GM23338 (cell line): ENCODE data around the gene MTX3. TPM values are rescaled to one million over a fixed set of nuclear protein-coding genes. Genes with fewer than 3 reads are reported as not detected.

Source experiments
- ATAC-seq: fragments of 200-7000 bp; cut with Tn5 transposase; 3 replicates; pipeline ENCODE4 v1.9.1; 2020
- DNase-seq: peaks from one replicate; pipeline ENCODE4 v3.0.0-alpha.2; 2015; ENCODE audit warnings: low spot score
- H2AFZ ChIP-seq: fragments of 200-600 bp; sonication (generic); 2 replicates; pipeline ENCODE4 v1.8.0; 2016; ENCODE audit warnings: antibody characterized with exemption, mild to moderate bottlenecking, moderate library complexity
- H3F3A ChIP-seq: fragments of 200-600 bp; sonication (generic); replicated peaks from 2 replicates; pipeline ENCODE4 v1.8.0; 2017; ENCODE audit warnings: antibody characterized with exemption, mixed run types, low read depth
- H3K27ac ChIP-seq: fragments of 200-600 bp; sonication (generic); 2 replicates; pipeline ENCODE4 v1.6.1; 2016; ENCODE audit warnings: low read depth
- H3K27me3 ChIP-seq: fragments of 200-600 bp; sonication (generic); 2 replicates; pipeline ENCODE4 v1.8.0; 2016; ENCODE audit warnings: mild to moderate bottlenecking, mixed run types, moderate library complexity; ENCODE audit not compliant: insufficient read depth
- H3K36me3 ChIP-seq: fragments of 200-600 bp; sonication (generic); 2 replicates; pipeline ENCODE4 v1.8.0; 2016; ENCODE audit warnings: mild to moderate bottlenecking; ENCODE audit not compliant: insufficient read depth
- H3K4me1 ChIP-seq: fragments of 200-600 bp; sonication (generic); 2 replicates; pipeline ENCODE4 v1.8.0; 2016; ENCODE audit warnings: mild to moderate bottlenecking, moderate library complexity; ENCODE audit not compliant: insufficient read depth
- H3K4me2 ChIP-seq: fragments of 200-600 bp; sonication (generic); 2 replicates; pipeline ENCODE4 v1.7.1; 2017; ENCODE audit warnings: mixed run types
- H3K4me3 ChIP-seq: fragments of 200-600 bp; sonication (generic); 2 replicates; pipeline ENCODE4 v1.6.1; 2016; ENCODE audit warnings: mixed run types
- H3K79me2 ChIP-seq: fragments of 200-600 bp; sonication (generic); replicated peaks from 2 replicates; pipeline ENCODE4 v1.8.0; 2017; ENCODE audit warnings: mild to moderate bottlenecking; ENCODE audit not compliant: insufficient read depth
- H3K9me2 ChIP-seq: fragments of 200-600 bp; sonication (generic); 2 replicates; pipeline ENCODE4 v1.8.0; 2017; ENCODE audit not compliant: insufficient read depth
- H4K20me1 ChIP-seq: fragments of 200-600 bp; sonication (generic); replicated peaks from 2 replicates; pipeline ENCODE4 v1.8.0; 2017; ENCODE audit warnings: mild to moderate bottlenecking; ENCODE audit not compliant: insufficient read depth
- H3K27ac Mint-ChIP-seq: 2 replicates; pipeline ENCODE4 v1.8.0; 2020; ENCODE audit warnings: inconsistent platforms, mild to moderate bottlenecking, moderate library complexity, mixed read lengths
- H3K27me3 Mint-ChIP-seq: 3 replicates; pipeline ENCODE4 v1.8.0; 2022; ENCODE audit warnings: low read depth, mild to moderate bottlenecking, moderate library complexity, mixed read lengths, inconsistent platforms; ENCODE audit not compliant: insufficient read depth, poor library complexity
- H3K36me3 Mint-ChIP-seq: 3 replicates; pipeline ENCODE4 v1.8.0; 2021; ENCODE audit warnings: low read depth, mild to moderate bottlenecking, inconsistent platforms, moderate library complexity, mixed read lengths
- H3K4me1 Mint-ChIP-seq: 3 replicates; pipeline ENCODE4 v1.8.0; 2020; ENCODE audit warnings: mild to moderate bottlenecking, inconsistent platforms, mixed read lengths
- H3K4me3 Mint-ChIP-seq: 3 replicates; pipeline ENCODE4 v1.8.0; 2021; ENCODE audit warnings: moderate library complexity, mild to moderate bottlenecking, inconsistent platforms, mixed read lengths
- H3K9me3 Mint-ChIP-seq: 3 replicates; pipeline ENCODE4 v1.8.0; 2020; ENCODE audit warnings: moderate library complexity, mild to moderate bottlenecking, inconsistent platforms, mixed read lengths
- CREB1 ChIP-seq: fragments of 250-450 bp; sonication (Bioruptor Pico); IDR thresholded peaks from 2 replicates; pipeline ENCODE4 v1.5.0; 2020; ENCODE audit warnings: low read depth, mild to moderate bottlenecking, moderate library complexity
- CTCF ChIP-seq, 2 experiments: fragments of 200-600 bp in 1 of 2; sonication (generic) in 1 of 2; conservative IDR thresholded peaks; 2 replicates each; pipeline versions ENCODE4 v1.5.1 to v1.6.1; 2016 to 2017; ENCODE audit warnings: antibody characterized with exemption in 2 of 2, low read depth in 2 of 2, mild to moderate bottlenecking in 2 of 2, moderate library complexity in 1 of 2
- EZH2phosphoT487 ChIP-seq: fragments of 200-600 bp; sonication (generic); IDR thresholded peaks from one replicate; pipeline ENCODE4 v1.8.1; 2018; ENCODE audit warnings: antibody characterized with exemption; ENCODE audit not compliant: unreplicated experiment
- JUNB ChIP-seq: IDR thresholded peaks from one replicate; pipeline ENCODE4 v1.6.1; 2016; ENCODE audit warnings: antibody characterized with exemption; ENCODE audit not compliant: unreplicated experiment
- NANOG ChIP-seq: IDR thresholded peaks from 2 replicates; pipeline ENCODE4 v1.6.1; 2016; ENCODE audit warnings: antibody characterized with exemption, borderline replicate concordance
- POLR2AphosphoS5 ChIP-seq: IDR thresholded peaks from 2 replicates; pipeline ENCODE4 v1.6.1; 2016; ENCODE audit warnings: antibody characterized with exemption, low read depth
- REST ChIP-seq: IDR thresholded peaks from one replicate; pipeline ENCODE4 v1.6.1; 2018; ENCODE audit warnings: antibody characterized with exemption; ENCODE audit not compliant: unreplicated experiment
- ZNF114 ChIP-seq: fragments of 250-450 bp; sonication (Bioruptor Pico); IDR thresholded peaks from 2 replicates; pipeline ENCODE4 v1.5.0; 2020; ENCODE audit warnings: mild to moderate bottlenecking, moderate library complexity
- ZNF331 ChIP-seq: fragments of 250-450 bp; sonication (Bioruptor Pico); IDR thresholded peaks from 2 replicates; pipeline ENCODE4 v1.5.0; 2020; ENCODE audit warnings: low read depth, mild to moderate bottlenecking, moderate library complexity
- ZNF462 ChIP-seq: fragments of 250-450 bp; sonication (Bioruptor Pico); IDR thresholded peaks from 2 replicates; pipeline ENCODE4 v1.5.0; 2020; ENCODE audit warnings: mild to moderate bottlenecking, moderate library complexity
- polyA plus RNA-seq: library from polyadenylated mRNA; unstranded; fragments of >200 nt; fragmentation: Nextera tagmentation; extraction: Ambion mirVana; gene quantifications from 2 replicates; pipeline ENCODE4 v1.2.1, GENCODE V29; 2016
- total RNA-seq: library from RNA; depleted of rRNA; stranded (reverse); fragments of >200 nt; shearing (Covaris generic); gene quantifications from 2 replicates; pipeline ENCODE4 v1.2.3, GENCODE V29; 2014

The MTX3 gene
- total and polyA plus RNA-seq, 2 experiments from 2014 or later = 11.3 to 33.8 TPM

GRCh38 chr5:79992891-79993657, 2.0 kb upstream of the MTX3 start:
- H3K27me3 ChIP-seq = no peaks in the 10 kb centered on the region
- H3K9me3 Mint-ChIP-seq = no peaks in the 10 kb centered on the region
- H4K20me1 ChIP-seq = no peaks in the 10 kb centered on the region
- no peak overlapping the region for H3K27ac Mint-ChIP-seq
- no peak overlapping the region for H3K4me3 ChIP-seq
- TF ChIP-seq CTCF (conservative IDR thresholded peaks at IDR 0.05; ENCODE audit: low read depth in 2 of 2) (no peak), CREB1 (no peak), JUNB (no peak), ZNF462 (no peak), ZNF114 (no peak), ZNF331 (no peak), NANOG (no peak), REST (no peak), POLR2AphosphoS5 (no peak), EZH2phosphoT487 (no peak)
- H2AFZ ChIP-seq = no peak overlapping the region
- H3K79me2 ChIP-seq = peaks cover 23% of the 10 kb centered on the region
- H3K36me3 Mint-ChIP-seq = peaks cover 10% of the 10 kb centered on the region; the same call in 2 of the 3 replicates
- DNase-seq (no peak), ATAC-seq (no peak)
- peaks cover 12% of the 10 kb centered on the region; the same call in 1 of the 2 replicates for H3K4me1 ChIP-seq
- H3F3A ChIP-seq = no peaks in the 10 kb centered on the region
- no peaks in the 10 kb centered on the region for H3K9me2 ChIP-seq
- no peak overlapping the region for H3K4me3 Mint-ChIP-seq
- H3K27me3 Mint-ChIP-seq = no peaks in the 10 kb centered on the region
- peaks cover 12% of the 10 kb centered on the region; the same call in 1 of the 3 replicates for H3K4me1 Mint-ChIP-seq
- H3K4me2 ChIP-seq = no peak overlapping the region
- H3K27ac ChIP-seq = no peak overlapping the region
- H3K36me3 ChIP-seq = peaks cover 8% of the 10 kb centered on the region; the same call in 1 of the 2 replicates
